Upper lobe of left lung (tissue), 4 donors: ENCODE results near the gene PXMP4.

Experiments used
- CTCF ChIP-seq, 6 experiments: fragments of 450-650 bp in 4 of 6; fragments of 200-600 bp in 2 of 6; sonication (generic) in 2 of 6; IDR thresholded peaks; one replicate each; pipeline ENCODE4 v1.5.1; 2016 to 2019; ENCODE audit warnings: antibody characterized with exemption in 6 of 6
- POLR2AphosphoS5 ChIP-seq, 2 donors: sonication (generic); formaldehyde crosslinking; IDR thresholded peaks; one replicate each; pipeline ENCODE4 v1.5.1; 2017; ENCODE audit warnings: antibody characterized with exemption in 2 of 2

GRCh38 chr20:33688938-33689424 is 31.1 kb downstream of the PXMP4 start:
- TF ChIP-seq CTCF (IDR thresholded peaks at IDR 0.05) = no peak
- TF ChIP-seq POLR2AphosphoS5 (IDR thresholded peaks at IDR 0.05) = no peak
